ENCODE measurements around the gene ZNF367. TPM values are rescaled to one million over a fixed set of nuclear protein-coding genes. Genes with fewer than 3 reads are reported as not detected.
A peak's percentile ranks its signal among the peaks of the same experiment; 100 is the strongest.

The ZNF367 gene
- total and polyA plus RNA-seq, 4 donors: 6.7 to 10.1 (median 7.1) TPM

DNA sequence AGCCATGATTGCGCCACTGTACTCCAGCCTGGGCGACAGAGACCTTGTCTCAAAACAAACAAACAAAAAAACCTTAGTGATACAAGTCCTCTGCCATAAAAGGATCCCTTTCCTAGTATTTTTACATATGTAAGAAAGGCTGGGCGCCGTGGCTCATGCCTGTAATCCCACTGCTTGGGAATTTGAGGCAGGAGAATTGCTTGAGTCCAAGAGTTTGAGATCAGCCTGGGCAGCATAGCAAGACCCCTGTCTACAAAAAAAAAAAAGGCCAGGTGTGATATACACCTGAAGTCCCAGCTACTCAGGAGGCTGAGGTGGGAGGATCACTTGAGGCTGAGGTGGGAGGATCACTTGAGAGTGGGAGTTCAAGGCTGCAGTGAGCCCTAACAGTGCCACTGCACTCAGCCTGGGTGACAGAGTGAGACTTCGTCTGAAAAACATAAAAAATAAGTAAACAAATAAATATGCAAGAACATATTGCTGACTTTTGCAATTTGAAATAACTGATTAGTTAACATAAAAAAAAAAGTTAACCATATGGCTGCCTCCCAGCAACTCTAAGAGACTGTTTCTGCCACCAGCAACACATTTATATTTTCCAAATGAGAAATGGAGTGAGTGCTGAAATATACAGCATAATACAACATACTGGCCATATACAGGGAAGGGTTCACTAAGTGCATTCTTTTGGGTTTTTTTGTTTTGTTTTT lies 6.9 kb downstream of the ZNF367 start:
- H3K27ac ChIP-seq (ENCODE audit: low read depth, low read length): no peak overlapping the region
- no peaks in the 10 kb centered on the region for H3K4me1 ChIP-seq (ENCODE audit: control insufficient read depth, insufficient read depth, low read length)
- H3K9me3 ChIP-seq (ENCODE audit: control insufficient read depth, insufficient read depth, low read length): no peaks in the 10 kb centered on the region
- no peaks in the 10 kb centered on the region for H3K36me3 ChIP-seq (ENCODE audit: control insufficient read depth, insufficient read depth, low read length)
- no peak overlapping the region for H3K4me3 ChIP-seq (ENCODE audit: low read depth, low read length)
- peak in 1 of 6 donors; percentile 49 for DNase-seq (ENCODE audit: low read depth in 4 of 6, low spot score in 6 of 6)
- H3K27me3 ChIP-seq (ENCODE audit: control insufficient read depth, insufficient read depth, low read length): no peaks in the 10 kb centered on the region
- WGBS (ENCODE audit: insufficient coverage): no CpG with 5 or more reads among the region's 5 CpGs

DNA sequence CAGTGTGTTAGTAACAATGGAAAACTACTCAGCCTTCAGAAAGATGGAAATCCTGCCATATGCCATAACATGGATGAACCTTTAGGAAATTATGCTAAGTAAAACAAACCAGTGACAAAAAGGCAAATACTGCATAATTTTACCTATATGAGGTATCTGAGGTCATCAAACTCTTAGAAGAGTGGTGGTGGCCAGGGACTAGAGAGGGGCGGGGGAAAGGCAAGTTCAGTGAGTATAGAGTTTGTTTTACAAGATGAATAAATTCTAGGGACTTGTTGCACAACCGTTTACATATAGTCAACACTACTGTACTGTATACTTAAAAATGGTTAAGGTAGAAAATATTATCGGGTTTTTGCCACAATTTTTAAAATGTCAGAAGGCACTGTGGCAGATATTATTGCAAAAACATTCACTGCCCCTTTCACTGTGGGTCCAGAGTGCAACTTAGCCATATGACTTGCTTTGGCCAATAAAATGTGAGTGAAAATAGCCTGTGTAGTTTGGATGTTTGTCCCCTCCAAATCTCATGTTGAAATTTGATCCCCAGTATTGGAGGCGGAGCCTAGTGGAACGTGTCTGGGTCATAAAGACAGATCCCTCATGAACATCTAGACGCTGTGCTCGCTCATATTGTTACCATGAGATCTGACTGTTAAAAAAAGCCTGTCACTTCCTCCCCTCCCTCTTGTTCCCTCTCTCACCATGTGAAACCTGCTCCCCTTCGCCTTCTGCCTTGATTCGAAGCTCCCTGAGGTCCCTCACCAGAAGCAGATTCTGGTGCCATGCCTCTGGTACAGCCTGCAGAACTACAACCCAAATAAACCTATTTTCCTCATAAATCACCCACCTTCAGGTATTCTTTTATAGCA lies 9.5 kb downstream of the ZNF367 start:
- Histone ChIP-seq H3K4me1 (ENCODE audit: control insufficient read depth, insufficient read depth, low read length) (no peaks in the 10 kb centered on the region), H3K27ac (ENCODE audit: low read depth, low read length) (no peak overlapping the region), H3K27me3 (ENCODE audit: control insufficient read depth, insufficient read depth, low read length) (no peaks in the 10 kb centered on the region), H3K36me3 (ENCODE audit: control insufficient read depth, insufficient read depth, low read length) (no peaks in the 10 kb centered on the region), H3K9me3 (ENCODE audit: control insufficient read depth, insufficient read depth, low read length) (no peaks in the 10 kb centered on the region), H3K4me3 (ENCODE audit: low read depth, low read length) (no peak overlapping the region)
- no peak for DNase-seq (ENCODE audit: low read depth in 4 of 6, low spot score in 6 of 6)
- 71% methylated on average over 7 of the region's 9 CpGs for WGBS (ENCODE audit: insufficient coverage)

DNA sequence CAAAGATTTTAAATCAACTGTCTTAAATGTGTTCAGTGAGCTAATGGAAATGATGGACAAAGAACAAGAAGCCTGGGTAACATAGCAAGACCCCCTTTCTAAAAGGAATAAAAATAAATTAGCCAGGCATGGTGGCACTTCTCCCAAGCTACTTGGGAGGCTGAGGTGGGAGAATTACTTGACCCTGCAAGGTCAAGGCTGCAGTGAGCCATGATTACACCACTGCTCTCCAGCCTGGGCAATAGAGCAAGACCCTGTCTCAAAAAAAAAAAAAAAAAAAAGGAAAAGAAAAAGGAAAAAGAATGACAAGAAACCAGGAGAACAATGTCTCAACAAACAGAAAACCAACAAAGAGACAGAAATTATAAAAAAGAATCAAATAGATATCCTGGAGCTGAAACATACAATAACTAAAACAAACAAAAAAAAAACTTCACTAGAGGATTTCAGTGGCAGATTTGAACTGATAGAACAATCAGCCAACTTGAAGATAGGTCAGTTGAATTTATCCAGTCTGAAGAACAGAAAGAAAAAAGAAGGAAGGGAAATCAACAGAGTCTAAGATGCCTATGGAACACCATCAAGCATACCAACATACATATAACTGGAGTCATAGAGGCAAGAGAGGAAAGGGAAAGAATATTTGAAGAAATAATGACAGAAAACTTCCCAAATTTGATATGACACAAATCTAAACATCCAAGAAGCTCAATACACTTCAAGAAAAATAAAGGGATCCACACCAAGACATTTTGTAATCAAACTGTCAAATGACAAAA lies 17.8 kb downstream of the ZNF367 start:
- no peak for DNase-seq (ENCODE audit: low read depth in 4 of 6, low spot score in 6 of 6)
- Histone ChIP-seq H3K27me3 (ENCODE audit: control insufficient read depth, insufficient read depth, low read length) (no peaks in the 10 kb centered on the region), H3K4me1 (ENCODE audit: control insufficient read depth, insufficient read depth, low read length) (no peaks in the 10 kb centered on the region), H3K4me3 (ENCODE audit: low read depth, low read length) (no peak overlapping the region), H3K36me3 (ENCODE audit: control insufficient read depth, insufficient read depth, low read length) (no peaks in the 10 kb centered on the region), H3K9me3 (ENCODE audit: control insufficient read depth, insufficient read depth, low read length) (no peaks in the 10 kb centered on the region), H3K27ac (ENCODE audit: low read depth, low read length) (no peak overlapping the region)

DNA sequence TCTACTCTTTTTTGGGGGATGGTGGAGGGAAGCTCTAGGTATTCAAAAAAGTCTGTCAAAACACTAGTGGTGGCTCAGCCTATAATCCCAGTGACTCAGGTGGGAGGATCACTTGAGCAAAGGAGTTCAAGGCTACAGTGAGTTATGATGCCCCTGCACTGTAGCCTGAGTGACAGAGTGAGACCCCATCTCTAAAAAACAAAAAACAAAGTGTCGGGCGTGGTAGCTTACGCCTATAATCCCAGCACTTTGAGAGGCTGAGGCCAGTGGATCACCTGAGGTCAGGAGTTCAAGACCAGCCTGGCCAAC lies 18.9 kb downstream of the ZNF367 start:
- Histone ChIP-seq H3K27ac (ENCODE audit: low read depth, low read length) (peak overlapping the region; percentile 33), H3K4me3 (ENCODE audit: low read depth, low read length) (no peak overlapping the region), H3K4me1 (ENCODE audit: control insufficient read depth, insufficient read depth, low read length) (no peaks in the 10 kb centered on the region), H3K36me3 (ENCODE audit: control insufficient read depth, insufficient read depth, low read length) (no peaks in the 10 kb centered on the region), H3K27me3 (ENCODE audit: control insufficient read depth, insufficient read depth, low read length) (no peaks in the 10 kb centered on the region), H3K9me3 (ENCODE audit: control insufficient read depth, insufficient read depth, low read length) (no peaks in the 10 kb centered on the region)
- no peak for DNase-seq (ENCODE audit: low read depth in 4 of 6, low spot score in 6 of 6)
- 100% methylated on average over 1 of the region's 3 CpGs for WGBS (ENCODE audit: insufficient coverage)

DNA sequence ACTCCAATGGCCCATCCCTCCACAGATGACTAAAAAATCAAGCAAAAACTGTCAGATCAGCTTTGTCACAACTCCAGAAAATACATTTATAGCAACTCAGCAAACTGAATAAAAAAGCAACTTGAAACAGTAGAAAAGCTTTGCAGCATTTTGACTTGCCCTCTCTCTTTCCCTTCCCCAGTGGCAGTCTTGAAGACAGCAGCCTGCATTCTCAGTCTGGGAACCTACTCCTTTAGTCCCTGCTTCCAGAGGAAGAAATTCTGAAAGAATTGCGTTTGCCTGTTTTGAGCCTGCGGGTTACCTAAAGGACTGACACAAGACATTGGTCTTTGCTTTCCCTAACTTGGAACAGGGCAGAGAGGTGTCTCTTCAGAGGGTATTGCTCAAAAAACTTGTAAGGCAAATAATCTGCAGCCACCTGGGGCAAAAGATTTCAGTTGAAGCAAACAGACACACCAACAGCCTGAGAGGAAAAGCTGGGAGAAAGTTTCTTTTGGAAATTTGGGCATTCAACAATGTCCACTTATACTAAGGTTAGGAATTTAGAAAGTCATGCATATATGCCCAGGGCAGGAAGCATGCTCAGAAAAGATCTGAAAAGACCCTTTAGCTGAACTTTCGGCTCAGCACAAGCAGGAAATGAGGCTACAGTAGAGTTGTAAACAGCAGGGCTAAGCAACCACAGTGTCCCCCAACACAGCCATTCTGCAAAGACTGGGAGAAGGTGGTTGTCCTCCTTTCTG lies 19.4 kb downstream of the ZNF367 start:
- WGBS (ENCODE audit: insufficient coverage): 100% methylated on average over 2 of the region's 3 CpGs
- peak overlapping the region; percentile 33 for H3K27ac ChIP-seq (ENCODE audit: low read depth, low read length)
- H3K9me3 ChIP-seq (ENCODE audit: control insufficient read depth, insufficient read depth, low read length): no peaks in the 10 kb centered on the region
- no peaks in the 10 kb centered on the region for H3K36me3 ChIP-seq (ENCODE audit: control insufficient read depth, insufficient read depth, low read length)
- no peaks in the 10 kb centered on the region for H3K4me1 ChIP-seq (ENCODE audit: control insufficient read depth, insufficient read depth, low read length)
- DNase-seq (ENCODE audit: low read depth in 4 of 6, low spot score in 6 of 6): no peak
- no peak overlapping the region for H3K4me3 ChIP-seq (ENCODE audit: low read depth, low read length)
- H3K27me3 ChIP-seq (ENCODE audit: control insufficient read depth, insufficient read depth, low read length): no peaks in the 10 kb centered on the region

DNA sequence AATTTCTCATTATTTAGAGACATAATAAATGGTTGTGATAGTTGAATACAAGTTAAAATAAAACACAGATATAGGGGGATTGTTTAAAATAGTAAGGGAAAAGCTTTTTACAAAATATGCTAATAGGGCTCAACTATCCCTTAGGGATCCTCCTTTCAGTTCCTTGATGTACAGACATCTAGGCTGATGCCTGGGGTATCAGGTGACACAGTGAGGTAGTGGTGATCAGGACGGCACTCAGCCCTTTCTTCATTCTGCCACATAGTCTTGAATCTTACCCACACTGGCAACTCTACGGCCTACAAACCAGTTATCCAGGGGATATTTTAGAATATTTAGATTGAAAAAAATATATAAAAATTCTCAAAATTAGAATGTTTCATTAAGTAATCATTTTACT lies 22.2 kb downstream of the ZNF367 start:
- no peaks in the 10 kb centered on the region for H3K4me1 ChIP-seq (ENCODE audit: control insufficient read depth, insufficient read depth, low read length)
- H3K36me3 ChIP-seq (ENCODE audit: control insufficient read depth, insufficient read depth, low read length): peaks cover 9% of the 10 kb centered on the region
- DNase-seq (ENCODE audit: low read depth in 4 of 6, low spot score in 6 of 6): no peak
- H3K9me3 ChIP-seq (ENCODE audit: control insufficient read depth, insufficient read depth, low read length): no peaks in the 10 kb centered on the region
- no CpG with 5 or more reads among the region's 2 CpGs for WGBS (ENCODE audit: insufficient coverage)
- no peak overlapping the region for H3K27ac ChIP-seq (ENCODE audit: low read depth, low read length)
- H3K27me3 ChIP-seq (ENCODE audit: control insufficient read depth, insufficient read depth, low read length): no peaks in the 10 kb centered on the region
- no peak overlapping the region for H3K4me3 ChIP-seq (ENCODE audit: low read depth, low read length)

DNA sequence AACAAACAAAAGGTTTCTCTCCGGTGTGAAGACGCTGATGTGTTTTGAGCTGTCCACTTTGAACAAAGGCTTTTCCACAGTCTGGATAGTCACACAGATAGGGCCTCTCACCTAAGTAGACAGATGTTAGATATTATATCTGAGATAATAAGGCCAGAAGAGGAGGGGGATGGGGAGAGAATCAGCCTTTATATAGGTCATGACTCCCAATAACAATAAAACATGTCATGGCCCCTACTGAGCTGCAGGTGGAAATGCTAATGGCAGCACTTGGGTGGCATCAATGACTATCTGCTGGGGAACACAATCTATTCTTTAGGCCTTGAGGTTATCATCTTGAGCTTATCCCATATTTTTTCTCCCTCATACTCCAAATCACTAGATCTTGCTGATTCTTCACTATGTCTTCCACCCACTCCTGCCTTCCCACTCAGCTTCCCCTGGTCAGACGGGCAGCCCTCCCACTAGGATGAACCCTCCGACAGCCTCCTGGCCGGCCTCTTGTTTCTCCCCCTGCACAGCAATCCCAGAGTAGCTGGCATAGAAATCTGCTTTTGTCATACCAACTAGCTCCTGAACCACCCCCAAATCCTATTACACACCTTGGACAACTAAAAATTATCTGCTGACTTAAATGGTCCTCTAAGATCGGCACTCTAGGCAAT lies 23.2 kb downstream of the ZNF367 start:
- H3K36me3 ChIP-seq (ENCODE audit: control insufficient read depth, insufficient read depth, low read length): peaks cover 9% of the 10 kb centered on the region
- H3K27me3 ChIP-seq (ENCODE audit: control insufficient read depth, insufficient read depth, low read length): no peaks in the 10 kb centered on the region
- 83% methylated on average over 6 of the region's 6 CpGs for WGBS (ENCODE audit: insufficient coverage)
- H3K4me3 ChIP-seq (ENCODE audit: low read depth, low read length): no peak overlapping the region
- H3K27ac ChIP-seq (ENCODE audit: low read depth, low read length): no peak overlapping the region
- no peaks in the 10 kb centered on the region for H3K4me1 ChIP-seq (ENCODE audit: control insufficient read depth, insufficient read depth, low read length)
- peak in 1 of 6 donors; percentile 28 for DNase-seq (ENCODE audit: low read depth in 4 of 6, low spot score in 6 of 6)
- H3K9me3 ChIP-seq (ENCODE audit: control insufficient read depth, insufficient read depth, low read length): no peaks in the 10 kb centered on the region

DNA sequence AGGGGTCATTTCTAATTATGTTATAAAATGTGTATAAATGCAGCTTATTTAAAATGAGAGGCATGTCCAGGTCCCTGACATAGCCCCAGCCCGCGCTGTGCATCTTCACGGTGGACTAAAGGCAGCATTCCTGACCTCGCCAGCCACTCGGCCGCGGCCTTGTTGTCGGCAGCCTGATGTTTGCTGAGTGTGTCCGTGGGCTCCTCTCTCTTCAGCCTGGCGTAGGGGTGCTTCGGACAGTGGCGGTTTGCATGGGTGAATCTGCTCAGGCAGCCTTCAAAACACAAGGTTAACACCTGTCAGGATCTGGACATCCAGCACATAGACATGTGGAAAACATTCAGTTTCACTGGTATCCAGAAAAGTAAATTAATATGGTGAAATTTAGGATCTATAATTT lies 25.9 kb downstream of the ZNF367 start:
- Histone ChIP-seq H3K36me3 (ENCODE audit: control insufficient read depth, insufficient read depth, low read length) (peaks cover 15% of the 10 kb centered on the region), H3K27ac (ENCODE audit: low read depth, low read length) (no peak overlapping the region), H3K4me1 (ENCODE audit: control insufficient read depth, insufficient read depth, low read length) (no peaks in the 10 kb centered on the region), H3K4me3 (ENCODE audit: low read depth, low read length) (no peak overlapping the region), H3K9me3 (ENCODE audit: control insufficient read depth, insufficient read depth, low read length) (no peaks in the 10 kb centered on the region), H3K27me3 (ENCODE audit: control insufficient read depth, insufficient read depth, low read length) (no peaks in the 10 kb centered on the region)
- DNase-seq (ENCODE audit: low read depth in 4 of 6, low spot score in 6 of 6): no peak
- 96% methylated on average over 12 of the region's 12 CpGs for WGBS (ENCODE audit: insufficient coverage)
